ENCODE measurements around the gene SCG2. TPM values are rescaled to one million over a fixed set of nuclear protein-coding genes. Genes with fewer than 3 reads are reported as not detected.

SCG2 gene
- total and polyA plus RNA-seq, 4 donors = not detected

GRCh38 chr2:223578846-223579245, 23.3 kb downstream of the SCG2 start:
- Histone ChIP-seq H3K27me3 (ENCODE audit: control insufficient read depth in 4 of 4, insufficient read depth in 4 of 4, low read length in 3 of 4) (no peaks in the 10 kb centered on the region), H3K36me3 (ENCODE audit: control insufficient read depth in 4 of 4, insufficient read depth in 3 of 4, low read depth in 1 of 4, low read length in 3 of 4) (no peaks in the 10 kb centered on the region), H3K4me3 (ENCODE audit: low read depth in 1 of 3, low read length in 3 of 3) (no peak overlapping the region), H3K27ac (ENCODE audit: low read depth in 1 of 2, low read length in 2 of 2) (no peak overlapping the region), H3K4me1 (ENCODE audit: control insufficient read depth in 4 of 4, insufficient read depth in 4 of 4, low read length in 3 of 4) (no peaks in the 10 kb centered on the region), H3K9ac (ENCODE audit: low read depth in 1 of 2, low read length in 2 of 2) (no peak overlapping the region), H3K9me3 (ENCODE audit: control insufficient read depth in 4 of 4, low read length in 3 of 4) (no peaks in the 10 kb centered on the region)
- DNase-seq (ENCODE audit: low spot score) = no peak
- WGBS = 82% methylated on average over 1 of the region's 1 CpG
- TF ChIP-seq HNF4G (IDR thresholded peaks at IDR 0.05) (no peak), RXRA (IDR thresholded peaks at IDR 0.05) (no peak), FOXA2 (IDR thresholded peaks at IDR 0.05) (no peak), GABPA (IDR thresholded peaks at IDR 0.05 in 1 of 2, conservative IDR thresholded peaks at IDR 0.05 in 1 of 2) (no peak), ZBTB33 (IDR thresholded peaks at IDR 0.05) (no peak), YY1 (IDR thresholded peaks at IDR 0.05) (no peak)
- TF ChIP-seq, protein P1, sequence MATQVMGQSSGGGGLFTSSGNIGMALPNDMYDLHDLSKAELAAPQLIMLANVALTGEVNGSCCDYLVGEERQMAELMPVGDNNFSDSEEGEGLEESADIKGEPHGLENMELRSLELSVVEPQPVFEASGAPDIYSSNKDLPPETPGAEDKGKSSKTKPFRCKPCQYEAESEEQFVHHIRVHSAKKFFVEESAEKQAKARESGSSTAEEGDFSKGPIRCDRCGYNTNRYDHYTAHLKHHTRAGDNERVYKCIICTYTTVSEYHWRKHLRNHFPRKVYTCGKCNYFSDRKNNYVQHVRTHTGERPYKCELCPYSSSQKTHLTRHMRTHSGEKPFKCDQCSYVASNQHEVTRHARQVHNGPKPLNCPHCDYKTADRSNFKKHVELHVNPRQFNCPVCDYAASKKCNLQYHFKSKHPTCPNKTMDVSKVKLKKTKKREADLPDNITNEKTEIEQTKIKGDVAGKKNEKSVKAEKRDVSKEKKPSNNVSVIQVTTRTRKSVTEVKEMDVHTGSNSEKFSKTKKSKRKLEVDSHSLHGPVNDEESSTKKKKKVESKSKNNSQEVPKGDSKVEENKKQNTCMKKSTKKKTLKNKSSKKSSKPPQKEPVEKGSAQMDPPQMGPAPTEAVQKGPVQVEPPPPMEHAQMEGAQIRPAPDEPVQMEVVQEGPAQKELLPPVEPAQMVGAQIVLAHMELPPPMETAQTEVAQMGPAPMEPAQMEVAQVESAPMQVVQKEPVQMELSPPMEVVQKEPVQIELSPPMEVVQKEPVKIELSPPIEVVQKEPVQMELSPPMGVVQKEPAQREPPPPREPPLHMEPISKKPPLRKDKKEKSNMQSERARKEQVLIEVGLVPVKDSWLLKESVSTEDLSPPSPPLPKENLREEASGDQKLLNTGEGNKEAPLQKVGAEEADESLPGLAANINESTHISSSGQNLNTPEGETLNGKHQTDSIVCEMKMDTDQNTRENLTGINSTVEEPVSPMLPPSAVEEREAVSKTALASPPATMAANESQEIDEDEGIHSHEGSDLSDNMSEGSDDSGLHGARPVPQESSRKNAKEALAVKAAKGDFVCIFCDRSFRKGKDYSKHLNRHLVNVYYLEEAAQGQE (IDR thresholded peaks at IDR 0.05) = no peak
- TF ChIP-seq, protein P2, sequence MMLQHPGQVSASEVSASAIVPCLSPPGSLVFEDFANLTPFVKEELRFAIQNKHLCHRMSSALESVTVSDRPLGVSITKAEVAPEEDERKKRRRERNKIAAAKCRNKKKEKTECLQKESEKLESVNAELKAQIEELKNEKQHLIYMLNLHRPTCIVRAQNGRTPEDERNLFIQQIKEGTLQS (IDR thresholded peaks at IDR 0.05) = no peak

DNA sequence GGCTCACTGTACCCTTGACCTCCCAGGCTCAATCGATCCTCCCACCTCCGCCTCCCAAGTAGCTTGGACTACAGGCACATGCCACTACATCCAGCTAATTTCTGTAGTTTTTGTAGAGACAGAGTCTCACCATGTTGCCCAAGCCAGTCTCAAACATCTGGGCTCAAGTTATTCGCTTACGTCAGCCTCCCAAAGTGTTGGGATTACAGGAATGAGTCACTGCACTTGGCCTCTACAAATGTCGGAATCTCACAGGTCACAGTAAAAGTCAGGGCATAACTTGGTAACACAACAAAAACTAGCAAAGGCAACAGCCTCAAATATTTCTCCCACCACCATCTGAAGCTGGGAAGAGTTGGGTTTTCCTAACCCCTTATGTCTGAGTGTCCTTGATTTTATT, 25.3 kb downstream of the SCG2 start:
- H3K9me3 ChIP-seq (ENCODE audit: control insufficient read depth in 4 of 4, low read length in 3 of 4) = no peaks in the 10 kb centered on the region
- H3K27ac ChIP-seq (ENCODE audit: low read depth in 1 of 2, low read length in 2 of 2) = no peak overlapping the region
- H3K27me3 ChIP-seq (ENCODE audit: control insufficient read depth in 4 of 4, insufficient read depth in 4 of 4, low read length in 3 of 4) = no peaks in the 10 kb centered on the region
- 87% methylated on average over 5 of the region's 5 CpGs for WGBS
- TF ChIP-seq HNF4A (conservative IDR thresholded peaks at IDR 0.05) (no peak), RXRA (IDR thresholded peaks at IDR 0.05) (no peak), ZBTB33 (IDR thresholded peaks at IDR 0.05) (no peak), FOXA2 (IDR thresholded peaks at IDR 0.05) (no peak), SP1 (IDR thresholded peaks at IDR 0.05) (no peak), RAD21 (IDR thresholded peaks at IDR 0.05) (no peak), JUND (IDR thresholded peaks at IDR 0.05) (no peak)
- TF ChIP-seq, protein P3, sequence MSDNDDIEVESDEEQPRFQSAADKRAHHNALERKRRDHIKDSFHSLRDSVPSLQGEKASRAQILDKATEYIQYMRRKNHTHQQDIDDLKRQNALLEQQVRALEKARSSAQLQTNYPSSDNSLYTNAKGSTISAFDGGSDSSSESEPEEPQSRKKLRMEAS (IDR thresholded peaks at IDR 0.05) = no peak
- no peak overlapping the region for H3K9ac ChIP-seq (ENCODE audit: low read depth in 1 of 2, low read length in 2 of 2)
- no peaks in the 10 kb centered on the region for H3K4me1 ChIP-seq (ENCODE audit: control insufficient read depth in 4 of 4, insufficient read depth in 4 of 4, low read length in 3 of 4)
- no peaks in the 10 kb centered on the region for H3K36me3 ChIP-seq (ENCODE audit: control insufficient read depth in 4 of 4, insufficient read depth in 3 of 4, low read depth in 1 of 4, low read length in 3 of 4)
- no peak overlapping the region for H3K4me3 ChIP-seq (ENCODE audit: low read depth in 1 of 3, low read length in 3 of 3)
- DNase-seq (ENCODE audit: low spot score) = no peak

All from liver (tissue), 9 donors.